GM15510 (cell line): ENCODE measurements around the gene ZNF200.

Experiments used
- POLR2A ChIP-seq: IDR thresholded peaks from 3 replicates; pipeline ENCODE4 v1.6.1; 2011; ENCODE audit warnings: borderline replicate concordance; ENCODE audit not compliant: insufficient read length; ENCODE audit errors: extremely low read depth

The ZNF200 gene

DNA sequence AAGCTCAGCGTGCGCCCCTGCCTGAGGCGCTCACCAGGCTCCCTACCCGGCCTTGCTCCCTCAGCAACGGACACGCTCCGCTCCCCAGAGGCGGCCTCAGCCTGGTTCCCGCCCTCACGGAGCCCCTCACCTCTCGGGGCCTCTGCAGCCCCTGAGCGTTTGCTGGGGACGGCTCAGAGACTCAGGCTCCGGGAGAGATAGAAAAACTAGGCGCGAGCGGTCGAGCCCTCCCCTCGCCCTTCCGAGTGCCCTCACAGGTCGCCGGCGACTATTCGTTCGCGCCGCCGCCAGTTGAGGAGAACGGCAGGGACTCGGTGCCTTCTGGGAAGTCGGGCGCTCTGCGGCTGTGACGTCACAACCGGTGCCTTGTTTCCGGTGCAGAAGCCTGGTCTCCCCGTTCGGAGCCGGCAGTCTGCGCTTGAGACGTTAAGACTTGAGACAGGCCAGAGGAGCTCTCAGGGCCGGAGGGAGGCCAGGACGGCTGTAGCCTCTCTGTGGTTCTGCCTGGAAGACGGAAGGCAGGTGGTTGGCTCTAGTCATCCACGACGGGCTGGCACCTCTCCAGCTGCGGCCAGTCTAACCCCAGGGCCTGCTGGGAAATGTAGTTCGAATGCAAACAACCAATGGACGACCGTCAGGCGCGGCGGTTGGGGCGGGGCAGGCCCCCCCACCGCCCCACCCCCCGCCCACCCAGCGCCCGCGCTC is at the start of gene ZNF200:
Gene ZNF200 (minus strand): TSS at position 302 of the 705 bp plus-strand sequence. CDS start 1,403 bp downstream, outside the sequence.
- TF ChIP-seq POLR2A, result peak; percentile 83

GRCh38 chr16:3283543-3284447 is 48.8 kb upstream of the ZNF200 start:
- TF ChIP-seq POLR2A, result no peak

DNA sequence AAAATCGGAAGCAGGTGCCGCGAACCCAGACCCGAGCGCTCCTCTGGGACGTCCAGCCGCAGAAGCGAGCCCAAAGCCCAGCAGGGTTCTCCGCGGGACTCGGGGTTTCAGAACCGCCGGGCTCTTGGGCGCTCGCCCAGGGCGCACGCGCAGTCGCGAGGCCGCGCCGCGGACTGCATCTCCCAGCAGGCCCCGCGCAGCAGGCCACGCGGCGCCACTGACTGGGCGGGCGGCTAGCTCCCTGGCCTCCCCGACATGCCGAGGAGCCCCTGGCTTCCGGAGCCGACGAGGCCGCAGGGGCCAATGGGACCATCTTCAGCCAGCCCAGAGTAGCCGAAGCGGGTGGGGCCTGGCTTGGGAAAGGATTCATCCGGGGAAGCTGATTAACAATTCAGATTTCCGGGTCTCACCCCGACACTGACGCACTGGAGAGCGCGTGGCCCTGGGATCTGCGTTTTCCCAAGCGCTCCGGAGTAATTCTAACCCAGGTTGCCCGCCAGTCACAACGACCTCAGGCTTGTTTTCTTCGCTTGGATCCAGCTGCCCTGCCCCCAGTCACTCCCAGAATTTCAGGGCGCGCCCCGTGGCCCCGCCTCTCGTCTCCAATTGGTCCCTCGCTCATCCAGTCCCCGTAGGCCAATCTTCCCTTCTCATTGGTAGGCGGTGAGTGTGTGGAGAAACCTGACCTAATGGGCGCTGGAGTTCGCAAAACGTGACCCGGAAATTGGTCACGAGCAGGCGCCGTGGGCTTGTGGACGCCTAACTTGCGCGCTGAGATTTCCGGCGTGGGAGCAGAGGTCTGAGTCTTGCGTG is 48.0 kb upstream of the ZNF200 start, which contains the start of gene ZNF263:
Gene ZNF263 (plus strand): TSS at position 762 of the 813 bp plus-strand sequence. CDS start 328 bp downstream, outside the sequence.
- TF ChIP-seq POLR2A, result peak; percentile 65

- no peak for TF ChIP-seq POLR2A
Measured at GRCh38 chr16:3282103-3282729, 47.3 kb upstream of the ZNF200 start.

DNA sequence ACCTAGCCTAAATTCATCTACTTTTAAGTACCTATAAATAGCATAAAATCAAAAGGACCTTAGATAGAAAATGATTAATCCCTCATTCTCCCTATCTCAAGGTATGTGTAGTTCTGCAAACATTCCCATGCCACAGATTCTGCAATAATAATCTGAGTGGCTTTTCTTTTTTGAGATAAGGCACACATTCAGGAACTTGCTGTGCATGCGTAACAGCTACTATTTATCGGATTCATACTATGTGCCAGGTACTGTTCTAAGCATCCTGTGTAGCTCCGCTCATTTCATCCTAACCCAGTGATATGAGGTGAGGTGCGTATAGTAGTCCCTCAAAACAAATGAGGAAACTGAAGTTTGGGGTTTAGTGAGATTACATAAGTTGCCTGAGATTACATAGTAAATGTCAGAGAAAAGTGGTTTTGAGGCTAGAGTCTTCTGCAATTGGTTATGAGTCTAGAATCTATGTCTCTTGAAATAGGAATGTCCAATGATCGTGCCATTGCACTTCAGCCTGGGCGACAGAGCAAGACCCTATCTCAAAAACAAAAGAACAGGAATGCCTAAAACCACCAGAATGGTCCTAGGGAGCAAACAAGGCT is 46.4 kb upstream of the ZNF200 start:
- no peak for TF ChIP-seq POLR2A

DNA sequence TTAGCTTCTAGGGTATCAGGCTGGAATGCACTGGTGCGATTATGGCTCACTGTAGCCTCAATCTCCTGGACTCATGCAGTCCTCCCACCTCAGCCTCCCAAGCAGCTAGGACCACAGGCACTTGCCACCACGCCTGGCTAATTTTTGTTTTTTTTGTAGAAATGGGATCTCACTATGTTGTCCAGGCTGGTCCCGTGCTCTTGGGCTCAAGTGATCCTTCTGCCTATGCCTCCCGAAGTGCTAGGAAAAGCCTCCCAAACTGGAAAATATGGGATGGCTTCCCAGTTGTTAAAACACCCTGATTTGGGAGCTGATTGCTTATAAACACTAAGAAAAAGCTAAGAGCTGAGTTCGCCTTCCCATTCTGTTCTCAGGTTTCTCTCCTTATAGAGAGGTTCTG is 41.7 kb upstream of the ZNF200 start:
- TF ChIP-seq POLR2A, result no peak

- TF ChIP-seq POLR2A, result no peak
Measured at GRCh38 chr16:3274947-3275346, 40.0 kb upstream of the ZNF200 start.

DNA sequence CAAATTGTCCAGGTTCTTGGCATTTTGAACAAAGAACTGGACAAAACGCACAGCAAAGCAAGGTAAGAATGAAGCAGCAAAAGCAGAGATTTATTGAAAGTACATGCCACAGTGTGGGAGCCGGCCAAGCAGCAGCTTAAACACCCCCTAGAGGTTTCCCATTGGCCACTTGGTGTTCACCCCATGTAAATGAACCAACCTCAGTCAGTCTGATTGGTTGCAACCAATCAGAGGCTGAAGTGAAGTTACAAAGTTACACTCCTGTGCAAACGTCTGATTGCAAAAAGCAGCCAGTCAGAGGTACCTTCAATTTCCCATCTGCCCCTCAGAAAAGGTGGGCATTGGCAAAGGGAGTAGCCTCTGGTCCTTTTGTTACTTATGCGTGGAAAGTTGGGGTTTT is 39.5 kb upstream of the ZNF200 start:
- TF ChIP-seq POLR2A, result no peak

- TF ChIP-seq POLR2A, result no peak
Measured at GRCh38 chr16:3268294-3268693, 33.3 kb upstream of the ZNF200 start.

DNA sequence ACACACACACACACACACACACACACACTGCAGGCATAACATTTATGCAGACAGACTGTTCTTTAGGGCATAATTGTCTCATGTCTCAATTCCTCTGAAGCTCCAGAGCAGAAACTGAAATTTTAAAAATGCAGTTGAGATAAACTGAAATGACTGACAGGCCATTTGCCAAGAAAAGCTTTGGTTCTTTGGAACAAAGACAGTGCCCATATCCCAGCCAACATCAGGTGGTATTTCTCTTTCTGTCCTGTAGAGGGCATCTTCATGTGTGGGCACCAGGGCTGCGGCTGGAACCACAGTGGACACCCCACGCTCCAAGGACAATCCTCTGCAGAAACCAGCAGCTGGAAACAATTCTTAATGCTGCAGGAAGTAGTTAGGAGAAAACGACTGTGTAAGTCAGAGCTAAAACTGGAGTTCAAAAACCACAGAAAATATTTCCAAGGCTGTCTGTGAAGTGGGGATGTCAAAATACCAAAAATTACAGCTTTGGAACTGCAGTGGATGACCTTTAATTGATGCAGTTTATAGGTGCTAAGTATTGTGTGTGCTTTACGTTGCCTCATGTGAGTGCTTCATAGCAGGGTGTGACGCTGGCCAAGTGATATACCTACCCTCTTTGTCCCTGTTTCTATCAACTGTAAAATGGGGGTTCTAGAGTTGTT is 32.0 kb upstream of the ZNF200 start:
- no peak for TF ChIP-seq POLR2A

DNA sequence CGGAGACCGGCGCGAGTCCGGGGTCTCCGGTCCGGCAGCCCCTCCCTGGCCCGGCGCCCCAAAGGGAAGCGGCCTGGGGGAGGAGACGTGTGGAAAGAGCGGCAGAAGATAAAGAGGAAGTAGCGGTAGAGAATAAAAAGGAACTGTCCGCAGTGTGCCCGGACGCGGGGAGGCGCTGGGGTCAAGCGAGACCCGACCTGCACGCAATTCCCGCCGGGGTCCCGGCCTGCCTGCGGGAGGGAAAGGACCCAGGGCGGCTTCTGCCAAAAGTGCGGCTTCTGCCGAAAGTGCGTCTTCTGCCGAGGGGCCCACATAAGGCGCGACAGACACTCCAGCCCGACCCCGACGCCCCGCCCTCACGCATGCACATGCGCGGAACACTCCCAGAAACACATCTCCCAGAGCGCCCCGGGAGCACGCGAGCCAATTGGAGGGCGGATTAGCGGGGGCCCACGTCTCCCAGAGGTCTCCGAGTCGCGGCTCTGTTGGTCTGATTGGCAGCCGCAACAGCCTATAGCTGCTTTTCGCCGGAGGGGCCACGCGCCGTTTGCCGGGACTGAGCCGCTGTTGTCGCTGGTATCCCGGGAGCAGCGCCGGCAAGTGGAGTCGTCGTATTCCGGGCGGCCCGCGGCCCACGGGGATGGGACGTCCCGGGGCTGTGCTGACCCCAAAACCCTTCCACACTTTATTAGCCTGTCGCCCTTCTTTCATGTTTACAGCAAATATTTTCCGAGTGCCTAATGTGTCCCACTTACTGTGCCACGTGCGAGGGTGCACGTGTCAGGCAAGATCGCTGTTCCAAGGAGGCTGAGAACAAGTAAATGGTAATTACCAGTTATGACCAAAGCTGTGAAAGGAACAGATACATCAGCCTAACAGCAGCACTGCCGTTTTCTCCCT is 29.4 kb upstream of the ZNF200 start:
- TF ChIP-seq POLR2A, result peak; percentile 84

- TF ChIP-seq POLR2A, result no peak
Measured at GRCh38 chr16:3262517-3262916, 27.6 kb upstream of the ZNF200 start.
